Activated CD8-positive, alpha-beta T cell treated with anti-CD3 and anti-CD28 coated beads, Interleukin-2, amount 10 ng/mL, durations not matched to agents 7 days and 5 days (primary cell): ENCODE measurements around the gene ARL1. TPM values are rescaled to one million over a fixed set of nuclear protein-coding genes. Genes with fewer than 3 reads are reported as not detected.
"Not testable (repeated sequence)": the region's sequence is repeated elsewhere in the genome, so short reads cannot be mapped to it uniquely, and the experiment has no call there.

ENCODE experiments used
- ATAC-seq: fragments of 150-1000 bp; cut with Tn5 transposase; one replicate; pipeline ENCODE4 v1.10.0; 2021; ENCODE audit warnings: moderate library complexity
- CTCF ChIA-PET: fragments of 350-600 bp; sonication (Branson Sonifier 250); formaldehyde crosslinking; loops from one replicate; lab custom pipeline; 2021; ENCODE audit warnings: antibody characterized with exemption; lab: Charles Lee
- POLR2A ChIA-PET: fragments of 350-600 bp; sonication (Branson Sonifier 250); formaldehyde crosslinking; loops from one replicate; lab custom pipeline; 2021; ENCODE audit warnings: antibody characterized with exemption; lab: Charles Lee
- DNase-seq: peaks from one replicate; pipeline ENCODE4 v3.0.0-alpha.2; 2020
- H3K27ac Mint-ChIP-seq: one replicate; pipeline ENCODE4 v1.8.0; 2021; ENCODE audit warnings: mild to moderate bottlenecking, mixed read lengths
- H3K27me3 Mint-ChIP-seq: one replicate; pipeline ENCODE4 v1.8.0; 2021; ENCODE audit warnings: low read depth, mixed read lengths
- H3K36me3 Mint-ChIP-seq: one replicate; pipeline ENCODE4 v1.8.0; 2021; ENCODE audit warnings: low read depth, mixed read lengths
- H3K4me1 Mint-ChIP-seq: one replicate; pipeline ENCODE4 v1.8.0; 2021; ENCODE audit warnings: low read depth, mixed read lengths
- H3K4me3 Mint-ChIP-seq: one replicate; pipeline ENCODE4 v1.8.0; 2021; ENCODE audit warnings: mild to moderate bottlenecking, mixed read lengths
- H3K9me3 Mint-ChIP-seq: one replicate; pipeline ENCODE4 v1.8.0; 2022; ENCODE audit warnings: mixed read lengths; ENCODE audit not compliant: insufficient read depth
- total RNA-seq, 2 experiments: library from RNA; stranded (reverse); gene quantifications; one replicate each; pipeline ENCODE4 v1.2.3, GENCODE V29; 2021

The ARL1 gene
- total RNA-seq, result 10 to 100 TPM; 40.1 to 40.4 TPM

GRCh38 chr12:101407436-101408345, at the start of gene ARL1:
Gene ARL1 (minus strand): TSS chr12:101407772. CDS start chr12:101407645, 127 bp downstream.
- Mint-ChIP-seq H3K9me3 (no peaks in the 10 kb centered on the region), H3K36me3 (no peaks in the 10 kb centered on the region)
- ATAC-seq, result peak; percentile 87

GRCh38 chr12:101455685-101456084, 48.1 kb upstream of the ARL1 start:
- DNase-seq (peak; percentile 54), ATAC-seq (peak; percentile 60)
- Mint-ChIP-seq H3K27ac (peak overlapping the region; percentile 66), H3K4me3 (no peak overlapping the region), H3K4me1 (peaks cover 13% of the 10 kb centered on the region), H3K27me3 (peaks cover 3% of the 10 kb centered on the region), H3K36me3 (peaks cover 6% of the 10 kb centered on the region), H3K9me3 (peaks cover 3% of the 10 kb centered on the region)
- POLR2A ChIA-PET, result no interaction called here
- CTCF ChIA-PET, result no interaction called here

More at GRCh38 chr12:101407436-101408345, at the start of gene ARL1:
- ChIA-PET CTCF (interaction anchor here (1.0 to 2.2 kb wide), 5 partner anchors 11 to 432 kb away, joined by 4 to 9 read pairs (median 6); partner anchors contain the start of gene GNPTAB), POLR2A (interaction anchor here (1.0 kb wide), 1 partner anchor 416 kb away, joined by 3 read pairs; no protein-coding TSS in a partner anchor)
- Mint-ChIP-seq H3K27me3 (peaks cover 2% of the 10 kb centered on the region), H3K27ac (peak within 1 kb of the TSS; percentile 96), H3K4me3 (peak within 1 kb of the TSS; percentile 99), H3K4me1 (peaks cover 21% of the 10 kb centered on the region)
- DNase-seq, result peak; percentile 72

DNA sequence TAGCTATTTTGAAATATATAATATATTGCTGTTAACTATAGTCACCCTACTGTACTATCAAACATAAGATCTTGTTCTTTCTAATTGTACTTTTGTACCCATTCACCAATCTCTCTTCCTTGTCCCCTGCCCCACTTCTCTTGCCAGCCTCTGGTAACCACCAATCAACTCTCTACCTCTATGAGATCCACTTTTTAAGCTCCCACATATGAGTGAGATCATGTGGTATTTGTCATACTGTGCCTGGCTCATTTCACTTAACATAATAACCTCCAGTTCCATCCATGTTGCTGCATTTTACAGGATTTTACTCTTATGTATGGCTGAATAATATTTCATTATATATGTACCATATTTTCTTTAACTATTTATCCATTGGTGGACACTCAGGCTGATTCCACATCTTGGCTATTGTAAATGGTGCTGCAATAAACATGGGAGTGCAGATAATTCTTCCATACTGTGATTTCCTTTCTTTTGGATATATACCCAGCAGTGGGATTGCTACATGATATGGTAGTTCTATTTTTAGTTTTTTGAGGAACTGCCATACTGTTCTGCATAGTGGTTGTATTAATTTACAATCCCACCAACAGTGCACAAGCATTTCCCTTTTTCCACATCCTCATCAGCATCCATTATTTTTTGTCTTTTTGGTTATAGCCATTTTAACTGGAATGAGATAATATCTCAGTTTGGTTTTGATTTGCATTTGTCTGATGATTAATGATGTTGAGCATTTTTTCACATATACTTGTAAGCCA, 34.1 kb upstream of the ARL1 start:
- ChIA-PET CTCF (no interaction called here), POLR2A (no interaction called here)
- H3K9me3 Mint-ChIP-seq, result no peaks in the 10 kb centered on the region
- no peak for ATAC-seq
- H3K4me1 Mint-ChIP-seq, result no peaks in the 10 kb centered on the region
- H3K36me3 Mint-ChIP-seq, result no peaks in the 10 kb centered on the region
- H3K27ac Mint-ChIP-seq, result no peak overlapping the region
- no peak for DNase-seq
- peaks cover 14% of the 10 kb centered on the region for H3K27me3 Mint-ChIP-seq
- no peak overlapping the region for H3K4me3 Mint-ChIP-seq

GRCh38 chr12:101439236-101439635, 31.7 kb upstream of the ARL1 start:
- no peak for ATAC-seq
- Mint-ChIP-seq H3K36me3 (no peaks in the 10 kb centered on the region), H3K4me1 (no peaks in the 10 kb centered on the region), H3K27ac (no peak overlapping the region), H3K9me3 (no peaks in the 10 kb centered on the region), H3K27me3 (peaks cover 14% of the 10 kb centered on the region), H3K4me3 (no peak overlapping the region)
- no peak for DNase-seq
- CTCF ChIA-PET, result no interaction called here
- POLR2A ChIA-PET, result no interaction called here

DNA sequence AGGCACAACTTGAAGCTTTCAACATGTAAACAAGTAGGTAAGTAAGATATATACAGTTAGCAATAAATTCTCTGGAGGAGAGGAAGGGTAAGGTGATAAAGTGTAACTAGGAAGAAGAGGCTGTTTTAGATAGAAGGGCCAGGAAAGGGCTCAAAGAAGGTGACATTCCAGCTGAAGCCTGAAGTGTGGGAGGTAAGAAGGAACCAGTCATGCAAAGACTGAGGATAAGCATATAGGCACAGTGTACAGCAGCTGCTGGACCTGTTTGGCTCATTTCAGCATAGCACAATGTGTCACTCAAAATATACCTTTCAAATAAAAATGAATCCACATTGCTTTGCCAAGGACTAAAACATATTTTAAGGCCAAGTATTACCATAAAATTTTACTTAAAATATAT, 28.6 kb upstream of the ARL1 start:
- H3K27me3 Mint-ChIP-seq, result peaks cover 6% of the 10 kb centered on the region
- H3K4me3 Mint-ChIP-seq, result no peak overlapping the region
- ChIA-PET CTCF (no interaction called here), POLR2A (no interaction called here)
- ATAC-seq (no peak), DNase-seq (no peak)
- H3K36me3 Mint-ChIP-seq, result no peaks in the 10 kb centered on the region
- H3K9me3 Mint-ChIP-seq, result no peaks in the 10 kb centered on the region
- no peak overlapping the region for H3K27ac Mint-ChIP-seq
- H3K4me1 Mint-ChIP-seq, result no peaks in the 10 kb centered on the region

- Mint-ChIP-seq H3K4me3 (no peak overlapping the region), H3K36me3 (no peaks in the 10 kb centered on the region), H3K27ac (no peak overlapping the region), H3K9me3 (no peaks in the 10 kb centered on the region), H3K4me1 (no peaks in the 10 kb centered on the region), H3K27me3 (peaks cover 4% of the 10 kb centered on the region)
- ATAC-seq (no peak), DNase-seq (no peak)
- ChIA-PET POLR2A (no interaction called here), CTCF (interaction anchor here (1.1 kb wide), 1 partner anchor 16 kb away, joined by 4 read pairs; no protein-coding TSS in a partner anchor)
Measured at GRCh38 chr12:101430456-101430855, 22.9 kb upstream of the ARL1 start.

DNA sequence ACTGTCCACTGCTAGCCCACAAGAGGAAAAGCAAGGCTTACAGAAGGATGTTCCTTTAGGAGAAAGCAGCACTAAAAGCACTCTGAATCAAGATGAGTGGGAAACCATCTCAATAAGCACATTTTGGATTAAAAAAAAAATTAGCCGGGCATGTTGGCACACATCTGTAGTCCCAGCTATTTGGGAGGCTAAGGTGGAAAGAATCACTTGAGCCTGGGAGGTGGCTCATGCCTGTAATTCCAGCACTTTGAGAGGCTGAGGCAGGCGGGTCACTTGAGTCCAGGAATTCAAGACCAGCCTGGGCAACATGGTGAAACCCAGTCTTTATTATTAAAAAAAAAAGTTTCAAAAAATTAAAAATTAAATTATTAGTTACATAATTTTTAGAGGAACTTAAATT, 17.0 kb upstream of the ARL1 start:
- ATAC-seq (no peak), DNase-seq (no peak)
- no peaks in the 10 kb centered on the region for H3K9me3 Mint-ChIP-seq
- no peaks in the 10 kb centered on the region for H3K4me1 Mint-ChIP-seq
- H3K36me3 Mint-ChIP-seq, result no peaks in the 10 kb centered on the region
- no peak overlapping the region for H3K4me3 Mint-ChIP-seq
- no peak overlapping the region for H3K27ac Mint-ChIP-seq
- ChIA-PET CTCF (interaction anchor here (0.9 kb wide), 1 partner anchor 10 kb away, joined by 4 read pairs; no protein-coding TSS in a partner anchor), POLR2A (no interaction called here)
- H3K27me3 Mint-ChIP-seq, result peaks cover 3% of the 10 kb centered on the region

- H3K36me3 Mint-ChIP-seq, DNase-seq, H3K9me3 Mint-ChIP-seq, ATAC-seq, POLR2A ChIA-PET, H3K27me3 Mint-ChIP-seq, CTCF ChIA-PET, H3K4me1 Mint-ChIP-seq, H3K27ac Mint-ChIP-seq, H3K4me3 Mint-ChIP-seq: not testable (repeated sequence)
Measured at GRCh38 chr12:101422066-101422465, 14.5 kb upstream of the ARL1 start.

DNA sequence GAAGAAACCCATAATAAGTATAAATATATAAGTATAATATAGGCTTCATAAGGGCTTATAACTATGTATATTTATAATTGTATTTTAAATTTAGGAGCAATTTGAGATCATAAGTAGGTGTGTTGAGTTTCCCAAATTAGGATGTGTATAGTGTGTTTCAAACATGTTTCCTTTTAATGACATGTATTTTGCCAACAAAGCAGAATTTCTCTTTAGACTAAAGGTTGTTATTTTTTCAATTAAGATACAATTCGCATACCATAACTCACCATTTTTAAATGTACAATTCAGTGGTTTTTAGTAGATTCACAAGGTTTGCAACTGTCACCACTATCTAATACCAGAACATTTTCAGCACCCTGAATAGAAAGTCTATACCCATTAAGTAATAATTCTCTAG, 7.7 kb upstream of the ARL1 start:
- CTCF ChIA-PET, result interaction anchor here (0.6 to 1.8 kb wide), 22 partner anchors 9 to 427 kb away, joined by 3 to 12 read pairs (median 4); no protein-coding TSS in a partner anchor
- Mint-ChIP-seq H3K4me3 (no peak overlapping the region), H3K4me1 (no peaks in the 10 kb centered on the region), H3K9me3 (no peaks in the 10 kb centered on the region), H3K27ac (no peak overlapping the region), H3K36me3 (no peaks in the 10 kb centered on the region), H3K27me3 (peaks cover 21% of the 10 kb centered on the region)
- DNase-seq (no peak), ATAC-seq (no peak)
- POLR2A ChIA-PET, result no interaction called here

GRCh38 chr12:101414533-101415119, 7.1 kb upstream of the ARL1 start:
- Mint-ChIP-seq H3K4me3 (no peak overlapping the region), H3K4me1 (no peaks in the 10 kb centered on the region), H3K36me3 (no peaks in the 10 kb centered on the region), H3K27me3 (peaks cover 21% of the 10 kb centered on the region), H3K27ac (no peak overlapping the region), H3K9me3 (no peaks in the 10 kb centered on the region)
- POLR2A ChIA-PET, result no interaction called here
- CTCF ChIA-PET, result interaction anchor here (0.6 to 1.8 kb wide), 22 partner anchors 9 to 427 kb away, joined by 3 to 12 read pairs (median 4); no protein-coding TSS in a partner anchor
- ATAC-seq (no peak), DNase-seq (peak; percentile 49)

- CTCF ChIA-PET, H3K4me3 Mint-ChIP-seq, H3K36me3 Mint-ChIP-seq, H3K9me3 Mint-ChIP-seq, ATAC-seq, H3K27ac Mint-ChIP-seq, DNase-seq: not testable (repeated sequence)
- peaks cover 19% of the 10 kb centered on the region for H3K4me1 Mint-ChIP-seq
- POLR2A ChIA-PET, result interaction anchor here (0.6 kb wide), 1 partner anchor 294 kb away, joined by 3 read pairs; no protein-coding TSS in a partner anchor
- H3K27me3 Mint-ChIP-seq, result peaks cover 13% of the 10 kb centered on the region
Measured at GRCh38 chr12:101410169-101410568, 2.6 kb upstream of the ARL1 start.
